Lower lobe of right lung (tissue), 2 donors: Measurements from ENCODE around the gene DGAT2L6. TPM values are rescaled to one million over a fixed set of nuclear protein-coding genes. Genes with fewer than 3 reads are reported as not detected.

Experiments
- ATAC-seq, 2 donors: fragments of 200-7000 bp; cut with Tn5 transposase; one replicate each; pipeline ENCODE4 v1.9.1; 2020 to 2022; ENCODE audit warnings: mild to moderate bottlenecking in 2 of 2, moderate library complexity in 2 of 2
- DNase-seq: peaks from one replicate; pipeline ENCODE4 v3.0.0-alpha.2; 2020
- H3K27ac ChIP-seq: fragments of 200-600 bp; one replicate; pipeline ENCODE4 v1.8.0; 2022
- H3K27me3 ChIP-seq: fragments of 200-600 bp; one replicate; pipeline ENCODE4 v1.8.0; 2022; ENCODE audit warnings: low read depth
- H3K36me3 ChIP-seq: fragments of 200-600 bp; one replicate; pipeline ENCODE4 v1.8.0; 2022; ENCODE audit warnings: mild to moderate bottlenecking
- H3K4me1 ChIP-seq: fragments of 200-600 bp; one replicate; pipeline ENCODE4 v1.8.0; 2022
- H3K4me3 ChIP-seq: fragments of 200-600 bp; one replicate; pipeline ENCODE4 v1.8.0; 2022; ENCODE audit warnings: mild to moderate bottlenecking
- H3K9me3 ChIP-seq: fragments of 200-600 bp; one replicate; pipeline ENCODE4 v1.8.0; 2022
- intact Hi-C: fragments of 100-400 bp; cut with DNase I; formaldehyde crosslinking; loops from one replicate; pipeline ENCODE4 v1.11.0; 2022
- total RNA-seq: library from RNA; stranded (reverse); fragmentation: NEBNext Ultra II Directional; extraction: Animal tissue kit (Norgen Biotek cat#: 25700); gene quantifications from one replicate; pipeline ENCODE4 v1.2.1, GENCODE V29; 2021
- TF ChIP-seq, protein P1 (sequence below): fragments of 200-600 bp; IDR thresholded peaks from one replicate; pipeline ENCODE4 v1.8.0; 2022; ENCODE audit warnings: antibody characterized with exemption, mild to moderate bottlenecking
- donor health status: DM: no; HTN: yes; CAD: no; lungs with severe emphysema.

DGAT2L6 gene
- total RNA-seq, 1 donor from 2014 or later, result not detected

DNA sequence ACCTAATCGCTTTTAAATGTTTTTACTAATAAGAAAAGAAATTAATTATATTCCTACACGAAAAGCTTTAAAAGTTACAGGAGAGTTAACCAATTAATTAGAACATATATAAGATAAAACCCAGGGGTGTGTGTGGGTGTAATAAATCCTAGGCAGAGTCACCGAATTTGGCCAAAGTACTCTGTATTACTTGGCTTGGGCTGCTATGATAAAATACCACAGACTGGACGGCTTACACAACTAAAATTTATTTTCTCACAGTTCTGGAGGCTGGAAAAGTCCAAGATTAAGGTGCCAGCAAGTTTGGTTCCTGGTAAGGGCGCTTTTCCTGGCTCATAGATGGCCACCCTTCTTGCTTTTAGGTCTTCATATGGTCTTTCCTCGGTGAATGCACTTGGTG is 67.6 kb downstream of the DGAT2L6 start:
- H3K36me3 ChIP-seq, result no peaks in the 10 kb centered on the region
- DNase-seq (no peak), ATAC-seq (no peak)
- H3K4me3 ChIP-seq, result no peak overlapping the region
- H3K27ac ChIP-seq, result no peak overlapping the region
- intact Hi-C loops, result no loop called here
- no peaks in the 10 kb centered on the region for H3K27me3 ChIP-seq
- no peaks in the 10 kb centered on the region for H3K9me3 ChIP-seq
- TF ChIP-seq, protein P1, sequence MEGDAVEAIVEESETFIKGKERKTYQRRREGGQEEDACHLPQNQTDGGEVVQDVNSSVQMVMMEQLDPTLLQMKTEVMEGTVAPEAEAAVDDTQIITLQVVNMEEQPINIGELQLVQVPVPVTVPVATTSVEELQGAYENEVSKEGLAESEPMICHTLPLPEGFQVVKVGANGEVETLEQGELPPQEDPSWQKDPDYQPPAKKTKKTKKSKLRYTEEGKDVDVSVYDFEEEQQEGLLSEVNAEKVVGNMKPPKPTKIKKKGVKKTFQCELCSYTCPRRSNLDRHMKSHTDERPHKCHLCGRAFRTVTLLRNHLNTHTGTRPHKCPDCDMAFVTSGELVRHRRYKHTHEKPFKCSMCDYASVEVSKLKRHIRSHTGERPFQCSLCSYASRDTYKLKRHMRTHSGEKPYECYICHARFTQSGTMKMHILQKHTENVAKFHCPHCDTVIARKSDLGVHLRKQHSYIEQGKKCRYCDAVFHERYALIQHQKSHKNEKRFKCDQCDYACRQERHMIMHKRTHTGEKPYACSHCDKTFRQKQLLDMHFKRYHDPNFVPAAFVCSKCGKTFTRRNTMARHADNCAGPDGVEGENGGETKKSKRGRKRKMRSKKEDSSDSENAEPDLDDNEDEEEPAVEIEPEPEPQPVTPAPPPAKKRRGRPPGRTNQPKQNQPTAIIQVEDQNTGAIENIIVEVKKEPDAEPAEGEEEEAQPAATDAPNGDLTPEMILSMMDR, result no peak
- H3K4me1 ChIP-seq, result no peaks in the 10 kb centered on the region

DNA sequence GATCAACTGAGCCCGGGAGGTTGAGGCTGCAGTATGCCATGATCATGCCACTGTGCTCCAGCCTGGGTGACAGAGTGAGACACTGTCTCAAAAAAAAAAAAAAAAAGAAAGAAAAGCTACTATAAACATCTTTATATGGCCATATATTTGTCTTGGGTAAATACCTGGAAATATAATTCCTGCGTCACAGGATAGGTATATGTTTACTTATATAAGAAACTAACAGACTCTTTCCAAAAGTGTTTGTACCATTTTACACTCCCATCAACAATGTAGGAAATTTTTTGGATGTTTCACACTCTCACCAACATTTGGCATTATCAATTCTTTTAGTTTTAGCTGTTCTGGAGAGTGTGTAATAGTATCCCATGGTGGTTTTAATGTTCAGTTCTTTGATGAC is 70.0 kb downstream of the DGAT2L6 start:
- ATAC-seq, result no peak
- intact Hi-C loops, result no loop called here
- H3K4me1 ChIP-seq, result no peaks in the 10 kb centered on the region
- TF ChIP-seq, protein P1, result no peak
- no peak for DNase-seq
- H3K27ac ChIP-seq, result no peak overlapping the region
- no peaks in the 10 kb centered on the region for H3K27me3 ChIP-seq
- H3K36me3 ChIP-seq, result no peaks in the 10 kb centered on the region
- no peaks in the 10 kb centered on the region for H3K9me3 ChIP-seq
- H3K4me3 ChIP-seq, result no peak overlapping the region

DNA sequence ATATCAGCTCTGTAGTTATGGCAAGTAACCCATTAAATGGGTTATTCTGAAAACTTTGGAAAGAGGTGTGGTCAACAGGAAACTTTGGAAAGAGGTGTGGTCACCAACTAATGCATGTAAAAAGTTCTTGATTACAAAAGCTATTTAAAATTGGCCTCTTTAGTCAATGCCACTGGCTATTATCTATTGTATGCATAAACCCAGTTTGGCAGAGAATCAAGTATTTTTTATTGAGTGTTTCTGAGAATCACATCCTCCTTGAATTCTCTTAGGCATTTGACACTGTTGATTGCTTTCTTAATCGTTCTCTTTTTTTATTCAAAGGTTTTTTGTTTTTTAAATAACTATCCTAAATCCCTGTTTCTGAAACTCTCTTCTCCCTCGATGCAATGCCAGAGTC is 75.2 kb downstream of the DGAT2L6 start:
- TF ChIP-seq, protein P1, result no peak
- H3K9me3 ChIP-seq, result no peaks in the 10 kb centered on the region
- no peak overlapping the region for H3K4me3 ChIP-seq
- intact Hi-C loops, result no loop called here
- no peaks in the 10 kb centered on the region for H3K27me3 ChIP-seq
- no peak overlapping the region for H3K27ac ChIP-seq
- H3K4me1 ChIP-seq, result no peaks in the 10 kb centered on the region
- H3K36me3 ChIP-seq, result no peaks in the 10 kb centered on the region
- ATAC-seq (no peak), DNase-seq (no peak)

DNA sequence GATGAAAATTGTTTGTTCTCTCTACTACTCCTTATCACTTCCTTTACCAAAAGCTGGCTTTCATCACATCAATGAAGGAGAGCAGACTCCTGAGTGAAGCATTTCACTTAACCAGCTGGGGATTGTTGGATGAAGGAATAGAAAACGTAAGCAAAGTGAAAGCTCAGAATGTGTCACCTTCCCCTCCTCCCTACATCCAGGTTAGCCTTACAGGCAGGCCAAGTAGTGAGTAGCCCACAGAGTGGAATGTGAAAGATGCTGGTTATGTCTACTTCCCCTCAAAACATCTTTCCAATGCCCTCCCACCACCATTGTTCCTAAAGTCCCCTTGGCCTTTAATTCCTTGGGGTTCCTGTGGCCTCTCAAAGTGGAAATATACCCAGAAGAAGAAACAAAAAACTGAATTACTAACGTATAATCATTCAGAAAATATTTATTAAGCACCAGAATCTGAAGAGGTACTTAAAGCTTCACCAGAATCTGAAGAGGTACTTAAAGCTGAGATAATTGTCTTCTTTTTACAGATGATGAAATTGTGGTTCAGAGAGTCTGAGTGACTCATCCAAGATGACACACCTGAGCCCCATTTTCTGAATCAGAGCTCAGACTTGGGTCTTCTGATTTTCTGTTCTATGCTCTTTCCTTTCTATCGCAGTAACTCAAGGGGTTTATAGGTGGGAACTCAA is 76.2 kb downstream of the DGAT2L6 start:
- no peaks in the 10 kb centered on the region for H3K4me1 ChIP-seq
- DNase-seq (no peak), ATAC-seq (no peak)
- H3K4me3 ChIP-seq, result no peak overlapping the region
- intact Hi-C loops, result no loop called here
- H3K27ac ChIP-seq, result no peak overlapping the region
- no peaks in the 10 kb centered on the region for H3K36me3 ChIP-seq
- no peaks in the 10 kb centered on the region for H3K9me3 ChIP-seq
- no peaks in the 10 kb centered on the region for H3K27me3 ChIP-seq
- TF ChIP-seq, protein P1, result no peak

DNA sequence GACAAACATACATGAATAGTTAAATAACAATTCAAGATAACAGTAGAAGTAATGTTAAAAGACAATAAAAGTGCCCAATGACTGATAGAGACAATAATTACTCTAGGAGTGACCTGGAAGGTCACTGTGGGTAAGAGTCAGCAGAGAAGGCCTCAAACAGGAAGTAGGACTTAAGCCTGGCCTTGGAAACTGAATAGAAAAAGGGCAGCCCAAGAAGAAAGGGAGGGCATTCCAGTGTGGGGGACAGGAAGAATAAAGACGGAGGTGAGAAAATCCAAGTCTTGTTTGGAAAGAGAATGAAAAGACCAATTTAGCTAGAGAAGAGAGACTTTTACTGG is 76.7 kb downstream of the DGAT2L6 start:
- Histone ChIP-seq H3K27ac (no peak overlapping the region), H3K4me3 (no peak overlapping the region), H3K27me3 (no peaks in the 10 kb centered on the region), H3K9me3 (no peaks in the 10 kb centered on the region), H3K4me1 (no peaks in the 10 kb centered on the region), H3K36me3 (no peaks in the 10 kb centered on the region)
- ATAC-seq (no peak), DNase-seq (no peak)
- intact Hi-C loops, result no loop called here
- TF ChIP-seq, protein P1, result no peak

DNA sequence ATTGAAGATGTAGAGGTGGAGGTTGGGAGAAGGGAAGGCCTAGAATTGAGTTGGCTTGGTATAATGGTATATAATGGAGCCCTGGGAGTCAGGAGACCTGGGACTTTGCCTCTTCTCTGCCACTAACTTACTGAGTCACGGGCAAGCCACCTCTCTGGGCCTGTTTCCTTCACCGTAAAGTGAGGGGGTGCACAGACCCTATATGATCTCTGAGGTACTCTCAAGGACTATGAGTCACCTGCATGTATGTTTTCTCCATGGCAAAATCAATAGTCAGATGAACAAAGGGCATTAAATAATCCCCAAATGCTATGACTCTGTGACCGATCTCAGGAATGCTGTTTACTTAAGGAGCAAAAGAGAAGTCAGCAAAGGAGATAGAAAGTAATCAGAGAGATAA is 77.6 kb downstream of the DGAT2L6 start:
- DNase-seq (no peak), ATAC-seq (no peak)
- Histone ChIP-seq H3K27me3 (no peaks in the 10 kb centered on the region), H3K9me3 (no peaks in the 10 kb centered on the region), H3K4me3 (no peak overlapping the region), H3K27ac (no peak overlapping the region), H3K36me3 (no peaks in the 10 kb centered on the region), H3K4me1 (no peaks in the 10 kb centered on the region)
- TF ChIP-seq, protein P1, result no peak
- intact Hi-C loops, result no loop called here
